ENCODE measurements around the gene TMEM129. TPM values are rescaled to one million over a fixed set of nuclear protein-coding genes. Genes with fewer than 3 reads are reported as not detected.

Gene TMEM129
- total RNA-seq, 2 donors from 2014 or later: 51.1 to 60.3 TPM

Other genes with a start within 250 kb of the TMEM129 start
- under 1 TPM; 0.49 to 0.61 TPM for gene FAM53A, start 37.0 kb downstream of the TMEM129 start, total RNA-seq
- 10 to 100 TPM; 23.3 to 27.3 TPM for gene SLBP, start 9.0 kb downstream of the TMEM129 start, total RNA-seq
- gene TACC3, start 198 bp upstream of the TMEM129 start, total RNA-seq: 10 to 100 TPM in 1 of 2 donors, 1 to 10 TPM in 1; 8.9 to 18.3 TPM
- gene FGFR3, start 72.0 kb upstream of the TMEM129 start, total RNA-seq: 10 to 100 TPM; 46.5 to 57.4 TPM
- gene LETM1, start 134.8 kb upstream of the TMEM129 start, total RNA-seq: 100 to 1,000 TPM; 112 to 160 TPM
- gene NSD2, start 150.1 kb upstream of the TMEM129 start, total RNA-seq: 100 to 1,000 TPM in 1 of 2 donors, 10 to 100 TPM in 1; 64.5 to 115 TPM